GM12878 (cell line): ENCODE measurements around the gene TDRD10.

Source experiments
- CEBPB ChIP-seq, 2 experiments: fragments of 150-350 bp in 1 of 2; IDR thresholded peaks; 2 replicates each; pipeline ENCODE4 v1.6.1; 2012 to 2014; ENCODE audit warnings: low read depth in 2 of 2, low read length in 2 of 2, borderline replicate concordance in 1 of 2, inconsistent platforms in 1 of 2
- CTCF ChIP-seq, 3 experiments: IDR thresholded peaks in 2 of 3; conservative IDR thresholded peaks in 1 of 3; 2 replicates each; pipeline ENCODE4 v1.5.1; 2011; ENCODE audit warnings: low read depth in 3 of 3, low read length in 3 of 3, mild to moderate bottlenecking in 3 of 3, control low read depth in 2 of 3, moderate library complexity in 2 of 3, inconsistent platforms in 1 of 3, mixed read lengths in 1 of 3; ENCODE audit not compliant: control insufficient read depth in 2 of 3, insufficient read depth in 1 of 3; ENCODE audit errors: extremely low read depth in 1 of 3
- JUND ChIP-seq: IDR thresholded peaks from 2 replicates; pipeline ENCODE4 v1.6.1; 2012; ENCODE audit warnings: low read depth, mild to moderate bottlenecking, low read length, improper control_type of control experiment, moderate library complexity
- PAX8 ChIP-seq: fragments of 450-650 bp; IDR thresholded peaks from 2 replicates; pipeline ENCODE4 v1.6.1; 2017; ENCODE audit warnings: mild to moderate bottlenecking, moderate library complexity
- YY1 ChIP-seq: IDR thresholded peaks from 2 replicates; pipeline ENCODE4 v1.6.1; 2011; ENCODE audit warnings: low read depth, mild to moderate bottlenecking, low read length
- ZNF24 ChIP-seq: fragments of 450-650 bp; IDR thresholded peaks from 2 replicates; pipeline ENCODE4 v1.6.1; 2017; ENCODE audit warnings: antibody characterized with exemption, mild to moderate bottlenecking
- TF ChIP-seq, protein P1 (sequence below): IDR thresholded peaks from 2 replicates; pipeline ENCODE4 v1.6.1; 2011; ENCODE audit warnings: borderline replicate concordance, low read depth, mild to moderate bottlenecking, moderate library complexity, mixed read lengths, low read length; ENCODE audit not compliant: insufficient read depth; ENCODE audit errors: extremely low read length

GRCh38 chr1:154586231-154586630 is 84.2 kb downstream of the TDRD10 start:
- TF ChIP-seq CTCF (IDR thresholded peaks at IDR 0.05 in 2 of 3, conservative IDR thresholded peaks at IDR 0.05 in 1 of 3; ENCODE audit: control insufficient read depth in 2 of 3, extremely low read depth in 1 of 3, insufficient read depth in 1 of 3, low read depth in 3 of 3, low read length in 3 of 3) (no peak), JUND (no peak), CEBPB (IDR thresholded peaks at IDR 0.05; ENCODE audit: borderline replicate concordance in 1 of 2, low read depth in 2 of 2, low read length in 2 of 2) (no peak), PAX8 (no peak), YY1 (no peak), ZNF24 (no peak)
- TF ChIP-seq, protein P1, sequence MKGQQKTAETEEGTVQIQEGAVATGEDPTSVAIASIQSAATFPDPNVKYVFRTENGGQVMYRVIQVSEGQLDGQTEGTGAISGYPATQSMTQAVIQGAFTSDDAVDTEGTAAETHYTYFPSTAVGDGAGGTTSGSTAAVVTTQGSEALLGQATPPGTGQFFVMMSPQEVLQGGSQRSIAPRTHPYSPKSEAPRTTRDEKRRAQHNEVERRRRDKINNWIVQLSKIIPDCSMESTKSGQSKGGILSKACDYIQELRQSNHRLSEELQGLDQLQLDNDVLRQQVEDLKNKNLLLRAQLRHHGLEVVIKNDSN: no peak
